Stromal cell of bone marrow (primary cell): ENCODE results near the gene SIGLEC12.
"Not testable (repeated sequence)": the region's sequence is repeated elsewhere in the genome, so short reads cannot be mapped to it uniquely, and the experiment has no call there.

ENCODE experiments used
- DNase-seq: peaks from one replicate; pipeline ENCODE4 v3.0.0-alpha.2; 2012; ENCODE audit warnings: low read depth

The SIGLEC12 gene

GRCh38 chr19:51458051-51458645, 43.5 kb downstream of the SIGLEC12 start, which contains the start of gene SIGLEC8:
TSS of gene SIGLEC8 (minus strand) at chr19:51458454. CDS start at chr19:51458387, 67 bp downstream.
- no peak for DNase-seq

GRCh38 chr19:51457351-51458013, 44.1 kb downstream of the SIGLEC12 start:
- no peak for DNase-seq

GRCh38 chr19:51456541-51457290, 44.9 kb downstream of the SIGLEC12 start:
- no peak for DNase-seq

GRCh38 chr19:51450730-51451307, 50.8 kb downstream of the SIGLEC12 start:
- no peak for DNase-seq

- DNase-seq = no peak
These were observed 53.1 kb downstream of the SIGLEC12 start for GRCh38 chr19:51448411-51449016.

- no peak for DNase-seq
These were observed 53.6 kb downstream of the SIGLEC12 start for GRCh38 chr19:51448011-51448410.

- not testable (repeated sequence) for DNase-seq
These were observed 54.1 kb downstream of the SIGLEC12 start for GRCh38 chr19:51447510-51447909.

- DNase-seq = no peak
These were observed 59.9 kb downstream of the SIGLEC12 start for GRCh38 chr19:51441410-51442390.
